WTC11 (cell line): ENCODE data around the gene PTPRG. TPM values are rescaled to one million over a fixed set of nuclear protein-coding genes. Genes with fewer than 3 reads are reported as not detected.
A peak's percentile ranks its signal among the peaks of the same experiment; 100 is the strongest.

Experiments used
- ATAC-seq: fragments of 200-7000 bp; cut with Tn5 transposase; 2 replicates; pipeline ENCODE4 v1.10.0; 2021; ENCODE audit warnings: mild to moderate bottlenecking, moderate library complexity
- CTCF ChIA-PET: fragments of 300-600 bp; sonication (Branson Sonifier 250); formaldehyde crosslinking; loops from one replicate; lab custom pipeline; 2021; ENCODE audit warnings: antibody characterized with exemption; lab: Charles Lee
- POLR2A ChIA-PET: fragments of 350-600 bp; sonication (Branson Sonifier 250); formaldehyde crosslinking; loops from one replicate; lab custom pipeline; 2021; ENCODE audit warnings: antibody characterized with exemption; lab: Charles Lee
- DNase-seq: peaks from one replicate; pipeline ENCODE4 v3.0.0; 2021; ENCODE audit warnings: low spot score
- H3K27ac Mint-ChIP-seq: 2 replicates; pipeline ENCODE4 v1.8.0; 2021; ENCODE audit warnings: mixed read lengths
- H3K27me3 Mint-ChIP-seq: 2 replicates; pipeline ENCODE4 v1.8.0; 2021; ENCODE audit warnings: low read depth, mild to moderate bottlenecking, moderate library complexity, mixed read lengths
- H3K36me3 Mint-ChIP-seq: 2 replicates; pipeline ENCODE4 v1.8.0; 2021; ENCODE audit warnings: mixed read lengths
- H3K4me1 Mint-ChIP-seq: 2 replicates; pipeline ENCODE4 v1.8.0; 2022; ENCODE audit warnings: mixed read lengths
- H3K4me3 Mint-ChIP-seq: 2 replicates; pipeline ENCODE4 v1.8.0; 2021; ENCODE audit warnings: mild to moderate bottlenecking, moderate library complexity, mixed read lengths
- H3K9me3 Mint-ChIP-seq: 2 replicates; pipeline ENCODE4 v1.8.0; 2021; ENCODE audit warnings: mixed read lengths
- ATF2 ChIP-seq: sonication (generic); formaldehyde crosslinking; IDR thresholded peaks from 2 replicates; pipeline ENCODE4 v1.8.1; 2022; ENCODE audit warnings: low read depth, missing genetic modification reagents, borderline replicate concordance
- CREB1 ChIP-seq: sonication (generic); formaldehyde crosslinking; IDR thresholded peaks from 2 replicates; pipeline ENCODE4 v1.8.0; 2023; ENCODE audit warnings: mild to moderate bottlenecking, missing genetic modification reagents
- CREM ChIP-seq: sonication (generic); formaldehyde crosslinking; IDR thresholded peaks from 2 replicates; pipeline ENCODE4 v1.8.1; 2022; ENCODE audit warnings: mild to moderate bottlenecking, missing genetic modification reagents, moderate library complexity
- CTCF ChIP-seq: fragments of 200-600 bp; IDR thresholded peaks from 2 replicates; pipeline ENCODE4 v1.8.0; 2022; ENCODE audit warnings: antibody characterized with exemption
- E2F5 ChIP-seq: sonication (generic); formaldehyde crosslinking; IDR thresholded peaks from 2 replicates; pipeline ENCODE4 v1.8.1; 2022; ENCODE audit warnings: mild to moderate bottlenecking, moderate library complexity, missing genetic modification reagents
- EMX1 ChIP-seq: fragments of 250-450 bp; sonication (Bioruptor Pico); IDR thresholded peaks from 2 replicates; pipeline ENCODE4 v1.8.0; 2021; ENCODE audit warnings: mild to moderate bottlenecking
- JUN ChIP-seq: sonication (generic); formaldehyde crosslinking; IDR thresholded peaks from 2 replicates; pipeline ENCODE4 v1.8.0; 2023; ENCODE audit warnings: mild to moderate bottlenecking, missing genetic modification reagents
- KAT7 ChIP-seq: sonication (generic); formaldehyde crosslinking; IDR thresholded peaks from 2 replicates; pipeline ENCODE4 v1.8.1; 2023; ENCODE audit warnings: missing genetic modification reagents, mild to moderate bottlenecking, borderline replicate concordance
- NFYB ChIP-seq: sonication (generic); formaldehyde crosslinking; conservative IDR thresholded peaks from 2 replicates; pipeline ENCODE4 v1.8.0; 2022; ENCODE audit warnings: low read depth, missing genetic modification reagents
- SOX15 ChIP-seq: fragments of 250-450 bp; sonication (Bioruptor Pico); IDR thresholded peaks from 2 replicates; pipeline ENCODE4 v1.9.0; 2021; ENCODE audit warnings: mild to moderate bottlenecking
- ZMAT4 ChIP-seq: fragments of 250-450 bp; sonication (Bioruptor Pico); IDR thresholded peaks from 2 replicates; pipeline ENCODE4 v1.9.0; 2021; ENCODE audit warnings: mild to moderate bottlenecking
- ZNF425 ChIP-seq: fragments of 250-450 bp; sonication (Bioruptor Pico); conservative IDR thresholded peaks from 2 replicates; pipeline ENCODE4 v1.9.0; 2021; ENCODE audit warnings: mild to moderate bottlenecking
- total RNA-seq: library from RNA; stranded (reverse); gene quantifications from 3 replicates; pipeline ENCODE4 v1.2.3, GENCODE V29; 2021
- TF ChIP-seq, protein P1 (sequence below): fragments of 250-450 bp; sonication (Bioruptor Pico); IDR thresholded peaks from 2 replicates; pipeline ENCODE4 v1.9.0; 2021; ENCODE audit warnings: mild to moderate bottlenecking
- TF ChIP-seq, protein P2 (sequence below): sonication (generic); formaldehyde crosslinking; IDR thresholded peaks from 2 replicates; pipeline ENCODE4 v1.8.1; 2023; ENCODE audit warnings: mild to moderate bottlenecking, missing genetic modification reagents
- TF ChIP-seq, protein P3 (sequence below): sonication (generic); formaldehyde crosslinking; IDR thresholded peaks from 2 replicates; pipeline ENCODE4 v1.8.1; 2022; ENCODE audit warnings: missing genetic modification reagents, borderline replicate concordance
- TF ChIP-seq, protein P4 (sequence below): sonication (generic); formaldehyde crosslinking; IDR thresholded peaks from 2 replicates; pipeline ENCODE4 v1.8.0; 2023; ENCODE audit warnings: mild to moderate bottlenecking, missing genetic modification reagents

Gene PTPRG
- total RNA-seq, 1 experiment from 2014 or later, result 106 TPM

GRCh38 chr3:61613666-61614065, 52.3 kb downstream of the PTPRG start:
- TF ChIP-seq ATF2 (CRISPR knock-in tag), result no peak
- TF ChIP-seq, protein P1, sequence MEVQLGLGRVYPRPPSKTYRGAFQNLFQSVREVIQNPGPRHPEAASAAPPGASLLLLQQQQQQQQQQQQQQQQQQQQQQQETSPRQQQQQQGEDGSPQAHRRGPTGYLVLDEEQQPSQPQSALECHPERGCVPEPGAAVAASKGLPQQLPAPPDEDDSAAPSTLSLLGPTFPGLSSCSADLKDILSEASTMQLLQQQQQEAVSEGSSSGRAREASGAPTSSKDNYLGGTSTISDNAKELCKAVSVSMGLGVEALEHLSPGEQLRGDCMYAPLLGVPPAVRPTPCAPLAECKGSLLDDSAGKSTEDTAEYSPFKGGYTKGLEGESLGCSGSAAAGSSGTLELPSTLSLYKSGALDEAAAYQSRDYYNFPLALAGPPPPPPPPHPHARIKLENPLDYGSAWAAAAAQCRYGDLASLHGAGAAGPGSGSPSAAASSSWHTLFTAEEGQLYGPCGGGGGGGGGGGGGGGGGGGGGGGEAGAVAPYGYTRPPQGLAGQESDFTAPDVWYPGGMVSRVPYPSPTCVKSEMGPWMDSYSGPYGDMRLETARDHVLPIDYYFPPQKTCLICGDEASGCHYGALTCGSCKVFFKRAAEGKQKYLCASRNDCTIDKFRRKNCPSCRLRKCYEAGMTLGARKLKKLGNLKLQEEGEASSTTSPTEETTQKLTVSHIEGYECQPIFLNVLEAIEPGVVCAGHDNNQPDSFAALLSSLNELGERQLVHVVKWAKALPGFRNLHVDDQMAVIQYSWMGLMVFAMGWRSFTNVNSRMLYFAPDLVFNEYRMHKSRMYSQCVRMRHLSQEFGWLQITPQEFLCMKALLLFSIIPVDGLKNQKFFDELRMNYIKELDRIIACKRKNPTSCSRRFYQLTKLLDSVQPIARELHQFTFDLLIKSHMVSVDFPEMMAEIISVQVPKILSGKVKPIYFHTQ (CRISPR knock-in tag), result no peak
- TF ChIP-seq KAT7, result no peak
- no peak for TF ChIP-seq ZMAT4 (CRISPR knock-in tag)
- TF ChIP-seq ZNF425 (CRISPR knock-in tag), result no peak
- TF ChIP-seq SOX15, result no peak
- TF ChIP-seq JUN, result no peak
- TF ChIP-seq, protein P2, sequence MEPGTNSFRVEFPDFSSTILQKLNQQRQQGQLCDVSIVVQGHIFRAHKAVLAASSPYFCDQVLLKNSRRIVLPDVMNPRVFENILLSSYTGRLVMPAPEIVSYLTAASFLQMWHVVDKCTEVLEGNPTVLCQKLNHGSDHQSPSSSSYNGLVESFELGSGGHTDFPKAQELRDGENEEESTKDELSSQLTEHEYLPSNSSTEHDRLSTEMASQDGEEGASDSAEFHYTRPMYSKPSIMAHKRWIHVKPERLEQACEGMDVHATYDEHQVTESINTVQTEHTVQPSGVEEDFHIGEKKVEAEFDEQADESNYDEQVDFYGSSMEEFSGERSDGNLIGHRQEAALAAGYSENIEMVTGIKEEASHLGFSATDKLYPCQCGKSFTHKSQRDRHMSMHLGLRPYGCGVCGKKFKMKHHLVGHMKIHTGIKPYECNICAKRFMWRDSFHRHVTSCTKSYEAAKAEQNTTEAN (CRISPR knock-in tag), result no peak
- TF ChIP-seq CREB1 (CRISPR knock-in tag), result no peak
- TF ChIP-seq CTCF, result no peak
- TF ChIP-seq, protein P3, sequence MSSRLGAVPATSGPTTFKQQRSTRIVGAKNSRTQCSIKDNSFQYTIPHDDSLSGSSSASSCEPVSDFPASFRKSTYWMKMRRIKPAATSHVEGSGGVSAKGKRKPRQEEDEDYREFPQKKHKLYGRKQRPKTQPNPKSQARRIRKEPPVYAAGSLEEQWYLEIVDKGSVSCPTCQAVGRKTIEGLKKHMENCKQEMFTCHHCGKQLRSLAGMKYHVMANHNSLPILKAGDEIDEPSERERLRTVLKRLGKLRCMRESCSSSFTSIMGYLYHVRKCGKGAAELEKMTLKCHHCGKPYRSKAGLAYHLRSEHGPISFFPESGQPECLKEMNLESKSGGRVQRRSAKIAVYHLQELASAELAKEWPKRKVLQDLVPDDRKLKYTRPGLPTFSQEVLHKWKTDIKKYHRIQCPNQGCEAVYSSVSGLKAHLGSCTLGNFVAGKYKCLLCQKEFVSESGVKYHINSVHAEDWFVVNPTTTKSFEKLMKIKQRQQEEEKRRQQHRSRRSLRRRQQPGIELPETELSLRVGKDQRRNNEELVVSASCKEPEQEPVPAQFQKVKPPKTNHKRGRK (CRISPR knock-in tag), result no peak
- TF ChIP-seq, protein P4, sequence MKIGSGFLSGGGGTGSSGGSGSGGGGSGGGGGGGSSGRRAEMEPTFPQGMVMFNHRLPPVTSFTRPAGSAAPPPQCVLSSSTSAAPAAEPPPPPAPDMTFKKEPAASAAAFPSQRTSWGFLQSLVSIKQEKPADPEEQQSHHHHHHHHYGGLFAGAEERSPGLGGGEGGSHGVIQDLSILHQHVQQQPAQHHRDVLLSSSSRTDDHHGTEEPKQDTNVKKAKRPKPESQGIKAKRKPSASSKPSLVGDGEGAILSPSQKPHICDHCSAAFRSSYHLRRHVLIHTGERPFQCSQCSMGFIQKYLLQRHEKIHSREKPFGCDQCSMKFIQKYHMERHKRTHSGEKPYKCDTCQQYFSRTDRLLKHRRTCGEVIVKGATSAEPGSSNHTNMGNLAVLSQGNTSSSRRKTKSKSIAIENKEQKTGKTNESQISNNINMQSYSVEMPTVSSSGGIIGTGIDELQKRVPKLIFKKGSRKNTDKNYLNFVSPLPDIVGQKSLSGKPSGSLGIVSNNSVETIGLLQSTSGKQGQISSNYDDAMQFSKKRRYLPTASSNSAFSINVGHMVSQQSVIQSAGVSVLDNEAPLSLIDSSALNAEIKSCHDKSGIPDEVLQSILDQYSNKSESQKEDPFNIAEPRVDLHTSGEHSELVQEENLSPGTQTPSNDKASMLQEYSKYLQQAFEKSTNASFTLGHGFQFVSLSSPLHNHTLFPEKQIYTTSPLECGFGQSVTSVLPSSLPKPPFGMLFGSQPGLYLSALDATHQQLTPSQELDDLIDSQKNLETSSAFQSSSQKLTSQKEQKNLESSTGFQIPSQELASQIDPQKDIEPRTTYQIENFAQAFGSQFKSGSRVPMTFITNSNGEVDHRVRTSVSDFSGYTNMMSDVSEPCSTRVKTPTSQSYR, result no peak
- TF ChIP-seq E2F5 (CRISPR knock-in tag), result no peak
- TF ChIP-seq EMX1 (CRISPR knock-in tag), result no peak
- no peak for TF ChIP-seq NFYB
- no peak for TF ChIP-seq CREM
- peaks cover 7% of the 10 kb centered on the region for H3K36me3 Mint-ChIP-seq
- peaks cover 3% of the 10 kb centered on the region; the same call in 1 of the 2 replicates for H3K9me3 Mint-ChIP-seq
- no peak overlapping the region for H3K4me3 Mint-ChIP-seq
- no peak for DNase-seq
- H3K27ac Mint-ChIP-seq, result peak overlapping the region; percentile 46
- no peaks in the 10 kb centered on the region for H3K27me3 Mint-ChIP-seq
- ChIA-PET POLR2A (no interaction called here), CTCF (interaction anchor here (1.6 kb wide), 1 partner anchor 323 kb away, joined by 3 read pairs; no protein-coding TSS in a partner anchor)
- H3K4me1 Mint-ChIP-seq, result peaks cover 52% of the 10 kb centered on the region
- ATAC-seq, result no peak
